ENCODE data around the gene ULK2. TPM values are rescaled to one million over a fixed set of nuclear protein-coding genes. Genes with fewer than 3 reads are reported as not detected.
"Not testable (repeated sequence)": the region's sequence is repeated elsewhere in the genome, so short reads cannot be mapped to it uniquely, and the experiment has no call there.

Gene ULK2
- total RNA-seq, 2 donors from 2014 or later, result 3.5 to 7.0 TPM

GRCh38 chr17:19766421-19767270 lies 101.1 kb downstream of the ULK2 start:
- peak; percentile 92 for TF ChIP-seq CTCF (IDR thresholded peaks at IDR 0.05)
- Histone ChIP-seq H3K9me3 (no peaks in the 10 kb centered on the region), H3K27me3 (no peaks in the 10 kb centered on the region), H3K4me3 (no peak overlapping the region), H3K9ac (ENCODE audit: low read depth in 2 of 2, low read length in 2 of 2) (no peak overlapping the region), H3K36me3 (no peaks in the 10 kb centered on the region), H3K27ac (no peak overlapping the region), H3K4me1 (no peaks in the 10 kb centered on the region)
- intact Hi-C loops (cut with DNase I), result loop anchor here (2.0 to 10.0 kb wide), 2 partner anchors 252 to 402 kb away; partner anchors contain the start of gene B9D1
- DNase-seq, result peak; percentile 85

- Histone ChIP-seq H3K4me3 (no peak overlapping the region), H3K27ac (no peak overlapping the region), H3K27me3 (no peaks in the 10 kb centered on the region), H3K9me3 (no peaks in the 10 kb centered on the region), H3K9ac (ENCODE audit: low read depth in 2 of 2, low read length in 2 of 2) (no peak overlapping the region), H3K36me3 (no peaks in the 10 kb centered on the region), H3K4me1 (no peaks in the 10 kb centered on the region)
- no peak for TF ChIP-seq CTCF (IDR thresholded peaks at IDR 0.05)
- DNase-seq, result no peak
- intact Hi-C loops (cut with DNase I), result loop anchor here (2.0 to 10.0 kb wide), 2 partner anchors 251 to 401 kb away; partner anchors contain the start of gene B9D1
These were observed 101.7 kb downstream of the ULK2 start for GRCh38 chr17:19766016-19766415.

- not testable (repeated sequence) for DNase-seq; H3K4me3 ChIP-seq; H3K9ac ChIP-seq (ENCODE audit: low read depth in 2 of 2, low read length in 2 of 2); H3K27ac ChIP-seq; H3K4me1 ChIP-seq; H3K27me3 ChIP-seq; H3K36me3 ChIP-seq; H3K9me3 ChIP-seq
- intact Hi-C loops (cut with DNase I), result loop anchor here (10.0 kb wide), 1 partner anchor 399 kb away; the partner anchor contains the start of gene B9D1
These were observed 103.7 kb downstream of the ULK2 start for GRCh38 chr17:19763991-19764390.

GRCh38 chr17:19763416-19763815 lies 104.3 kb downstream of the ULK2 start:
- no peaks in the 10 kb centered on the region for H3K4me1 ChIP-seq
- no peak for DNase-seq
- H3K36me3 ChIP-seq, result no peaks in the 10 kb centered on the region
- intact Hi-C loops (cut with DNase I), result loop anchor here (10.0 kb wide), 1 partner anchor 399 kb away; the partner anchor contains the start of gene B9D1
- H3K4me3 ChIP-seq, result no peak overlapping the region
- no peaks in the 10 kb centered on the region for H3K27me3 ChIP-seq
- no peaks in the 10 kb centered on the region for H3K9me3 ChIP-seq
- no peak overlapping the region for H3K27ac ChIP-seq
- no peak overlapping the region for H3K9ac ChIP-seq (ENCODE audit: low read depth in 2 of 2, low read length in 2 of 2)
- no peak for TF ChIP-seq CTCF (IDR thresholded peaks at IDR 0.05)

GRCh38 chr17:19762515-19762961 lies 105.2 kb downstream of the ULK2 start:
- peak; percentile 70 for TF ChIP-seq CTCF (IDR thresholded peaks at IDR 0.05)
- no peak overlapping the region for H3K4me3 ChIP-seq
- intact Hi-C loops (cut with DNase I), result loop anchor here (10.0 kb wide), 1 partner anchor 398 kb away; the partner anchor contains the start of gene B9D1
- no peak overlapping the region for H3K9ac ChIP-seq (ENCODE audit: low read depth in 2 of 2, low read length in 2 of 2)
- no peaks in the 10 kb centered on the region for H3K36me3 ChIP-seq
- H3K27ac ChIP-seq, result no peak overlapping the region
- no peaks in the 10 kb centered on the region for H3K9me3 ChIP-seq
- H3K27me3 ChIP-seq, result no peaks in the 10 kb centered on the region
- DNase-seq, result peak; percentile 50
- H3K4me1 ChIP-seq, result no peaks in the 10 kb centered on the region

GRCh38 chr17:19760746-19761145 lies 107.0 kb downstream of the ULK2 start:
- no peak overlapping the region for H3K9ac ChIP-seq (ENCODE audit: low read depth in 2 of 2, low read length in 2 of 2)
- H3K9me3 ChIP-seq, result no peaks in the 10 kb centered on the region
- intact Hi-C loops (cut with DNase I), result loop anchor here (10.0 kb wide), 1 partner anchor 396 kb away; the partner anchor contains the start of gene B9D1
- no peak overlapping the region for H3K27ac ChIP-seq
- TF ChIP-seq CTCF (IDR thresholded peaks at IDR 0.05), result no peak
- H3K36me3 ChIP-seq, result no peaks in the 10 kb centered on the region
- no peaks in the 10 kb centered on the region for H3K4me1 ChIP-seq
- DNase-seq, result no peak
- H3K4me3 ChIP-seq, result no peak overlapping the region
- H3K27me3 ChIP-seq, result no peaks in the 10 kb centered on the region

Measured in colonic mucosa (tissue), 4 donors.